ENCODE results near the gene IFI6. TPM values are rescaled to one million over a fixed set of nuclear protein-coding genes. Genes with fewer than 3 reads are reported as not detected.

The IFI6 gene
- total RNA-seq, 1 donor from 2014 or later: 42.1 TPM

DNA sequence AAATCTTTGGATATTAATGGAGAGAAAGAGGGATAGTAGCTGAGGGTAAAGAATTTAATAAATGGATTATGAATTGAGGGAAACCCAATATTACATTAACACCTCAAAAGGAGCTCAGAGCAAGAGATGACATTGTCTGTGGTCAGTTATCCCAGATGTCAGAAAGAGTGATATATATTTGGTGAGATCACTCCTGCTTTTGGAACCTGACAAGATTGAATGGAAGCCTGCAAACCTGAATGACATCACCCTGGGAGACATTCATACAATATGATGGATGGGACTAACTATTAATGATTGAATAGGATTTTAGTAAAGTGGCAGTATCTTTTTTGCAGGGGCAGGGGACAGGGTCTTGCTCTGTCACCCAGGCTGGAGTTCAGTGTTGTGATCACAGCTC, 6.8 kb upstream of the IFI6 start:
- H3K4me3 ChIP-seq (ENCODE audit: low read depth, low read length): no peak overlapping the region
- TF ChIP-seq CTCF (IDR thresholded peaks at IDR 0.05; ENCODE audit: insufficient read depth, low read length, poor library complexity, severe bottlenecking): no peak
- DNase-seq (ENCODE audit: low read depth): no peak

GRCh38 chr1:27676410-27676809, 4.4 kb upstream of the IFI6 start:
- DNase-seq (ENCODE audit: low read depth): no peak
- Histone ChIP-seq H3K27me3 (ENCODE audit: control insufficient read depth, insufficient read depth, low read length) (no peaks in the 10 kb centered on the region), H3K36me3 (ENCODE audit: control insufficient read depth, insufficient read depth, low read length) (no peaks in the 10 kb centered on the region), H3K4me3 (ENCODE audit: low read depth, low read length) (no peak overlapping the region)
- no peak for TF ChIP-seq CTCF (IDR thresholded peaks at IDR 0.05; ENCODE audit: insufficient read depth, low read length, poor library complexity, severe bottlenecking)

More for the DNA sequence above, 6.8 kb upstream of the IFI6 start:
- Histone ChIP-seq H3K36me3 (ENCODE audit: control insufficient read depth, insufficient read depth, low read length) (no peaks in the 10 kb centered on the region), H3K27me3 (ENCODE audit: control insufficient read depth, insufficient read depth, low read length) (no peaks in the 10 kb centered on the region)

DNA sequence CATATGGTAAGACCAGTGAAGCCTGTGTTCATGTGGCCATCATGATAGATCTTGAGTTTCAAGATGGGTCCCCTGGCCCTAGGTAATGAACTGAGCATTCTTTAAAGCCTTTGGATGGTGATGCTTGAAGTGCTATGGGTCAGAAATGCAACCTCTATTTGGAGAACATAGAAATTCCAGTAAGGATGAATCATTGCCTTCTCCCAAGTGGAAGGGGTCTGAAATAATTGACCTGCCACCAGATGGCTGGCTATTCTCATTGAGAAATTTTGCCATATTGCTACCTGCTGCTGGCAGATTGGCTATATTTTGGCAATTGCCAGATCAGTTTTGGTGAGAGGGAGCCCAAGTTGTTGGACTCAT, 739 bp upstream of the IFI6 start:
- TF ChIP-seq CTCF (IDR thresholded peaks at IDR 0.05; ENCODE audit: insufficient read depth, low read length, poor library complexity, severe bottlenecking): no peak
- no peaks in the 10 kb centered on the region for H3K27me3 ChIP-seq (ENCODE audit: control insufficient read depth, insufficient read depth, low read length)
- DNase-seq (ENCODE audit: low read depth): no peak
- peak overlapping the region; percentile 33 for H3K4me3 ChIP-seq (ENCODE audit: low read depth, low read length)
- no peaks in the 10 kb centered on the region for H3K36me3 ChIP-seq (ENCODE audit: control insufficient read depth, insufficient read depth, low read length)

GRCh38 chr1:27669876-27670275, 2.1 kb downstream of the IFI6 start:
- no peak for DNase-seq (ENCODE audit: low read depth)
- no peak for TF ChIP-seq CTCF (IDR thresholded peaks at IDR 0.05; ENCODE audit: insufficient read depth, low read length, poor library complexity, severe bottlenecking)
- Histone ChIP-seq H3K36me3 (ENCODE audit: control insufficient read depth, insufficient read depth, low read length) (no peaks in the 10 kb centered on the region), H3K27me3 (ENCODE audit: control insufficient read depth, insufficient read depth, low read length) (no peaks in the 10 kb centered on the region), H3K4me3 (ENCODE audit: low read depth, low read length) (no peak overlapping the region)

- Histone ChIP-seq H3K27me3 (ENCODE audit: control insufficient read depth, insufficient read depth, low read length) (no peaks in the 10 kb centered on the region), H3K4me3 (ENCODE audit: low read depth, low read length) (peak overlapping the region; percentile 33), H3K36me3 (ENCODE audit: control insufficient read depth, insufficient read depth, low read length) (no peaks in the 10 kb centered on the region)
- TF ChIP-seq CTCF (IDR thresholded peaks at IDR 0.05; ENCODE audit: insufficient read depth, low read length, poor library complexity, severe bottlenecking): peak; percentile 98
- DNase-seq (ENCODE audit: low read depth): no peak
Measured at GRCh38 chr1:27668808-27669723, 2.9 kb downstream of the IFI6 start.

Measured in kidney epithelial cell (primary cell).